ENCODE data around the gene APEH. TPM values are rescaled to one million over a fixed set of nuclear protein-coding genes. Genes with fewer than 3 reads are reported as not detected.
A peak's percentile ranks its signal among the peaks of the same experiment; 100 is the strongest.
"Not testable (repeated sequence)": the region's sequence is repeated elsewhere in the genome, so short reads cannot be mapped to it uniquely, and the experiment has no call there.

The APEH gene
- total RNA-seq, 2 experiments from 2014 or later = 165 to 166 TPM

- no peak for TF ChIP-seq CTCF (IDR thresholded peaks at IDR 0.05)
- H3K4me3 Mint-ChIP-seq = no peak overlapping the region
- H3K27me3 Mint-ChIP-seq = no peaks in the 10 kb centered on the region
- no peaks in the 10 kb centered on the region for H3K9me3 Mint-ChIP-seq
- intact Hi-C loops (cut with micrococcal nuclease) = no loop called here
- POLR2A ChIA-PET = interaction anchor here (1.5 kb wide), 1 partner anchor 7 kb away, joined by 3 read pairs; no protein-coding TSS in a partner anchor
- H3K27ac Mint-ChIP-seq = no peak overlapping the region
- H3K36me3 Mint-ChIP-seq (ENCODE audit: low read depth) = peaks cover 34% of the 10 kb centered on the region
- CTCF ChIA-PET = interaction anchor here (1.1 to 1.6 kb wide), 2 partner anchors 140 to 141 kb away, joined by 4 to 5 read pairs; no protein-coding TSS in a partner anchor
- H3K4me1 Mint-ChIP-seq (ENCODE audit: low read depth) = peaks cover 15% of the 10 kb centered on the region
- DNase-seq (no peak), ATAC-seq (no peak)
These were observed 6.5 kb downstream of the APEH start for GRCh38 chr3:49680493-49681231.

- DNase-seq = no peak
- CTCF ChIA-PET = interaction anchor here (1.1 kb wide), 1 partner anchor 142 kb away, joined by 4 read pairs; no protein-coding TSS in a partner anchor
These were observed 7.0 kb downstream of the APEH start for GRCh38 chr3:49681232-49681522.

GRCh38 chr3:49681543-49681942 is 7.4 kb downstream of the APEH start:
- no peak for DNase-seq
- ChIA-PET POLR2A (interaction anchor here (1.5 kb wide), 1 partner anchor 8 kb away, joined by 3 read pairs; no protein-coding TSS in a partner anchor), CTCF (interaction anchor here (1.1 kb wide), 1 partner anchor 142 kb away, joined by 4 read pairs; no protein-coding TSS in a partner anchor)
- Mint-ChIP-seq H3K27ac (no peak overlapping the region), H3K4me3 (no peak overlapping the region), H3K4me1 (ENCODE audit: low read depth) (peaks cover 9% of the 10 kb centered on the region), H3K36me3 (ENCODE audit: low read depth) (peaks cover 29% of the 10 kb centered on the region), H3K27me3 (no peaks in the 10 kb centered on the region), H3K9me3 (no peaks in the 10 kb centered on the region)
- intact Hi-C loops (cut with micrococcal nuclease) = no loop called here
- ATAC-seq = no peak
- TF ChIP-seq CTCF (IDR thresholded peaks at IDR 0.05) = no peak

More at GRCh38 chr3:49681232-49681522, 7.0 kb downstream of the APEH start:
- H3K36me3 Mint-ChIP-seq (ENCODE audit: low read depth) = peaks cover 30% of the 10 kb centered on the region
- no peak for ATAC-seq
- H3K27ac Mint-ChIP-seq = no peak overlapping the region
- H3K4me3 Mint-ChIP-seq = no peak overlapping the region
- TF ChIP-seq CTCF (IDR thresholded peaks at IDR 0.05) = no peak
- peaks cover 11% of the 10 kb centered on the region for H3K4me1 Mint-ChIP-seq (ENCODE audit: low read depth)
- no peaks in the 10 kb centered on the region for H3K9me3 Mint-ChIP-seq
- H3K27me3 Mint-ChIP-seq = no peaks in the 10 kb centered on the region
- intact Hi-C loops (cut with micrococcal nuclease) = no loop called here
- POLR2A ChIA-PET = interaction anchor here (1.5 kb wide), 1 partner anchor 8 kb away, joined by 3 read pairs; no protein-coding TSS in a partner anchor

- H3K27ac Mint-ChIP-seq = no peak overlapping the region
- peaks cover 20% of the 10 kb centered on the region for H3K36me3 Mint-ChIP-seq (ENCODE audit: low read depth)
- CTCF ChIA-PET = interaction anchor here (1.2 to 1.4 kb wide), 2 partner anchors 12 to 143 kb away, joined by 3 read pairs; no protein-coding TSS in a partner anchor
- no peak for TF ChIP-seq CTCF (IDR thresholded peaks at IDR 0.05)
- DNase-seq = no peak
- intact Hi-C loops (cut with micrococcal nuclease) = no loop called here
- peaks cover 12% of the 10 kb centered on the region for H3K4me1 Mint-ChIP-seq (ENCODE audit: low read depth)
- POLR2A ChIA-PET = interaction anchor here (0.5 kb wide), 1 partner anchor 279 kb away, joined by 3 read pairs; no protein-coding TSS in a partner anchor
- H3K9me3 Mint-ChIP-seq = no peaks in the 10 kb centered on the region
- ATAC-seq = no peak
- H3K27me3 Mint-ChIP-seq = no peaks in the 10 kb centered on the region
- no peak overlapping the region for H3K4me3 Mint-ChIP-seq
These were observed 9.0 kb downstream of the APEH start for GRCh38 chr3:49683162-49683561.

- DNase-seq; CTCF ChIA-PET; H3K27ac Mint-ChIP-seq; POLR2A ChIA-PET; H3K4me3 Mint-ChIP-seq; H3K9me3 Mint-ChIP-seq; H3K27me3 Mint-ChIP-seq; intact Hi-C loops (cut with micrococcal nuclease); H3K4me1 Mint-ChIP-seq (ENCODE audit: low read depth); ATAC-seq: not testable (repeated sequence)
- H3K36me3 Mint-ChIP-seq (ENCODE audit: low read depth) = peaks cover 19% of the 10 kb centered on the region
These were observed 10.3 kb downstream of the APEH start for GRCh38 chr3:49684453-49684852.

GRCh38 chr3:49685103-49685502 is 11.0 kb downstream of the APEH start:
- H3K9me3 Mint-ChIP-seq; H3K27me3 Mint-ChIP-seq; ATAC-seq; intact Hi-C loops (cut with micrococcal nuclease); DNase-seq; POLR2A ChIA-PET; H3K4me3 Mint-ChIP-seq; CTCF ChIA-PET; H3K27ac Mint-ChIP-seq; H3K4me1 Mint-ChIP-seq (ENCODE audit: low read depth): not testable (repeated sequence)
- peaks cover 15% of the 10 kb centered on the region for H3K36me3 Mint-ChIP-seq (ENCODE audit: low read depth)

- H3K27ac Mint-ChIP-seq; CTCF ChIA-PET; H3K4me3 Mint-ChIP-seq; ATAC-seq; POLR2A ChIA-PET; intact Hi-C loops (cut with micrococcal nuclease); H3K36me3 Mint-ChIP-seq (ENCODE audit: low read depth); H3K9me3 Mint-ChIP-seq; H3K27me3 Mint-ChIP-seq: not testable (repeated sequence)
- DNase-seq = peak; percentile 34
- peaks cover 16% of the 10 kb centered on the region for H3K4me1 Mint-ChIP-seq (ENCODE audit: low read depth)
These were observed 11.7 kb downstream of the APEH start for GRCh38 chr3:49685846-49686245.

GRCh38 chr3:49686346-49686745 is 12.2 kb downstream of the APEH start:
- Mint-ChIP-seq H3K4me1 (ENCODE audit: low read depth) (peaks cover 19% of the 10 kb centered on the region), H3K4me3 (peak overlapping the region; percentile 62)
- H3K36me3 Mint-ChIP-seq (ENCODE audit: low read depth); POLR2A ChIA-PET; ATAC-seq; H3K9me3 Mint-ChIP-seq; intact Hi-C loops (cut with micrococcal nuclease); CTCF ChIA-PET; H3K27me3 Mint-ChIP-seq; DNase-seq; H3K27ac Mint-ChIP-seq: not testable (repeated sequence)

Measured in activated CD8-positive, alpha-beta T cell treated with anti-CD3 and anti-CD28 coated beads for 36 hours (primary cell).